ENCODE data around the gene AOPEP. TPM values are rescaled to one million over a fixed set of nuclear protein-coding genes. Genes with fewer than 3 reads are reported as not detected.
A peak's percentile ranks its signal among the peaks of the same experiment; 100 is the strongest.

AOPEP gene
- total RNA-seq, 4 donors from 2014 or later: 126 to 216 (median 136) TPM

DNA sequence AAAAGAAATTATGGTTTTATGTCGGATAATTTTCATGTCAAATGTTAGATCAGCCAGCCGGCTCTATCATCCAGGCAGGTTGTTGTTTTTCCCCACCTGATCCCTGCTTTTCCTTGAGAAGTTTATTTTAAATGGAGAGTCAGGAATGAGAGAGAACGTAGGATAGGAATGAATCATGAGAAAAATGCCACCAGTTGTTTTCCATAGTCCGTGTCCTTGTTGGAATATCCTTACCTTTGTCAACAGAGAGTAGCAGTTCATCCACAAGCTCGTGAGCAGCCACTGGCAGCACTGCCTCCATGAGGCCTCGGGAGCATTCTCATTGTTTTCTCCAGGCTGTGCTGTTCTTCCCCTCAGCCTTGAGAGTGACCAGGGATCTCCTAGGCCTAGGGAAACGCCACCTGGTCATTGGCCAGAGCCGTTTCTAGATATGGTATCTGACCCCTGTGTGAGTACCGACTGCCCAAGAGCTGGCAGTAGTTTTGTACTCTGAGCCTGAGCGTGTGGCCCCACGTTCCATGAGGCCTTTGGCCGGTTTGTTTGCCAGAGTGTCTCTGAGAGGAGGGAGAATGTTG, 297.7 kb downstream of the AOPEP start:
- no peaks in the 10 kb centered on the region for H3K27me3 ChIP-seq
- H3K36me3 ChIP-seq: peaks cover 4 to 5% of the 10 kb centered on the region in 2 donors
- no peak overlapping the region for H3K4me3 ChIP-seq (replicated peaks in 1 of 3)
- H3K27ac ChIP-seq: peak overlapping the region; percentile 76 to 85 (median 81)
- no peak for DNase-seq
- no peak for TF ChIP-seq POLR2A (IDR thresholded peaks at IDR 0.05)
- TF ChIP-seq, protein P1, sequence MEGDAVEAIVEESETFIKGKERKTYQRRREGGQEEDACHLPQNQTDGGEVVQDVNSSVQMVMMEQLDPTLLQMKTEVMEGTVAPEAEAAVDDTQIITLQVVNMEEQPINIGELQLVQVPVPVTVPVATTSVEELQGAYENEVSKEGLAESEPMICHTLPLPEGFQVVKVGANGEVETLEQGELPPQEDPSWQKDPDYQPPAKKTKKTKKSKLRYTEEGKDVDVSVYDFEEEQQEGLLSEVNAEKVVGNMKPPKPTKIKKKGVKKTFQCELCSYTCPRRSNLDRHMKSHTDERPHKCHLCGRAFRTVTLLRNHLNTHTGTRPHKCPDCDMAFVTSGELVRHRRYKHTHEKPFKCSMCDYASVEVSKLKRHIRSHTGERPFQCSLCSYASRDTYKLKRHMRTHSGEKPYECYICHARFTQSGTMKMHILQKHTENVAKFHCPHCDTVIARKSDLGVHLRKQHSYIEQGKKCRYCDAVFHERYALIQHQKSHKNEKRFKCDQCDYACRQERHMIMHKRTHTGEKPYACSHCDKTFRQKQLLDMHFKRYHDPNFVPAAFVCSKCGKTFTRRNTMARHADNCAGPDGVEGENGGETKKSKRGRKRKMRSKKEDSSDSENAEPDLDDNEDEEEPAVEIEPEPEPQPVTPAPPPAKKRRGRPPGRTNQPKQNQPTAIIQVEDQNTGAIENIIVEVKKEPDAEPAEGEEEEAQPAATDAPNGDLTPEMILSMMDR (IDR thresholded peaks at IDR 0.05): no peak
- H3K9me3 ChIP-seq: no peaks in the 10 kb centered on the region
- intact Hi-C loops (cut with DNase I): no loop called here
- WGBS, 2 donors: 59% methylated on average over 12 of the region's 12 CpGs
- peaks cover 45 to 86% of the 10 kb centered on the region in 2 donors for H3K4me1 ChIP-seq

DNA sequence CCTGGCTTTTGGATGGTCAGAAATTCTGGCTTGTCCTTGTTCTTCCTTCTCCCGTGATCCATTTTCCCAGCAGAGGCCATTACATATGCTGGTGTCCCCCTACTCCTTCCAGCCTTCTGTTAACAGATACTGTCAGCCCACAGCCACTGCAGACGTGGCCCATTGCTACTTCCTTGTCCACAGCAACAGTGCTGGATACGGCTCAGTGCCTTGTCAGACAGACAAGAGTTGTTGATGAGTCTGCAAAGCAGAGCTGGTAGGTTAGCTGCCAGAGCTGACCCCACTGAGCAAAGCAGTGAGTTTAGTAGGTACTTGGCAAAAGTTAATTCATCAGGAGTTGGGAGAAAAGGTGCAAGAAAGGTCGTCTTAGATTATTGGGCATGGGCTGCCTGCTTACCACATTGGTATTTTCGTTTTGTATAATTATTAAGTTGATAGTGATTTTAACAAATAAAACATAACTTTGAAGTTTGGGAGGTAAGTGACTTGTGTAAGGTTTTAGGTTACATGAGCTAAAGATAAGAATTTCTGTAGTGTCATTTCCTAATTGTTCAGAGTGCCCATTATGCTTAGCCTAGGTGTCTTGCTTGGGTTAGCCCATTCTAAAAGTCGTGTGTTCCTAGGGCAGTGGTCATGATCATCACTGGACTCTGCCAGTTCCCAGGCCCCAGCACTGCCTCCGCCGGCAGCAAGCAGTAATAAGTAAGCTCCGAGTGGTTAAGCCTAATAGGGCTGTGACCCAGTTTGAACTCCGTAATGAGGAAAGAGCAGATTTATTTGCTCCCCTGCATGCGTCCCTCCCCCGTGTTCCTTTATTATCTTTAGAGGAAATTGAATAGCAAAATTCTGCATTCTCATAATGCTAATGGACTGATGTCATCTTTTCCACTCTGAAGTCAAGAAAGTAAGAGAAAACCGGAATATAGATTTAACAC, 299.0 kb downstream of the AOPEP start:
- no peaks in the 10 kb centered on the region for H3K27me3 ChIP-seq
- H3K4me3 ChIP-seq (replicated peaks in 1 of 3): no peak overlapping the region
- H3K36me3 ChIP-seq: no peaks in the 10 kb centered on the region
- H3K27ac ChIP-seq: peak overlapping the region; percentile 76 to 85 (median 81)
- WGBS, 2 donors: 39 to 44% methylated on average over 13 of the region's 13 CpGs
- intact Hi-C loops (cut with DNase I): no loop called here
- peak; percentile 59 to 64 for DNase-seq
- TF ChIP-seq, protein P1 (IDR thresholded peaks at IDR 0.05): peak in 3 of 6 experiments; percentile 14 to 32 (median 29)
- TF ChIP-seq POLR2A (IDR thresholded peaks at IDR 0.05): peak in 1 of 2 donors; percentile 24
- H3K4me1 ChIP-seq: peaks cover 55 to 83% of the 10 kb centered on the region in 2 donors
- no peaks in the 10 kb centered on the region for H3K9me3 ChIP-seq

DNA sequence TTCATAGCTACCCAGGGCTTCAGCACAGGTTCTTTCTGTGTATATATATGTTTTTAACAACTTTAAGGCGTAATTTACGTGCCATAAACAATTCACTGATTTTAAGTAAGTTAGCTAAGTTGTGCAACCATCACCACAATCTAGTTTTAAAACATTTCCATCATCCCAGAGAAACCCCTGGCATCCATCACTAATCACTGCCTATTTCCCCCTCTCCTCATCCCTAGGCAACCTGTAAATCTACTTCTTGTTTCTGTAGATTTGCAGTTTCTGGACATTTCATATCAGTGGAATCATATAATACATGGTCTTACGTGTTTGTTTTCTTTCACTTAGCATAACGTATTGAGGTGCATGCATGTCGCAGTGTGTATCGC, 299.6 kb downstream of the AOPEP start:
- Histone ChIP-seq H3K36me3 (no peaks in the 10 kb centered on the region), H3K9me3 (no peaks in the 10 kb centered on the region), H3K27me3 (no peaks in the 10 kb centered on the region), H3K4me3 (replicated peaks in 1 of 3) (no peak overlapping the region), H3K27ac (peak overlapping the region; percentile 76 to 85 (median 81)), H3K4me1 (peaks cover 55 to 86% of the 10 kb centered on the region in 2 donors)
- TF ChIP-seq, protein P1 (IDR thresholded peaks at IDR 0.05): no peak
- no peak for TF ChIP-seq POLR2A (IDR thresholded peaks at IDR 0.05)
- 95% methylated on average over 6 of the region's 6 CpGs for WGBS, 2 donors
- intact Hi-C loops (cut with DNase I): no loop called here
- no peak for DNase-seq

DNA sequence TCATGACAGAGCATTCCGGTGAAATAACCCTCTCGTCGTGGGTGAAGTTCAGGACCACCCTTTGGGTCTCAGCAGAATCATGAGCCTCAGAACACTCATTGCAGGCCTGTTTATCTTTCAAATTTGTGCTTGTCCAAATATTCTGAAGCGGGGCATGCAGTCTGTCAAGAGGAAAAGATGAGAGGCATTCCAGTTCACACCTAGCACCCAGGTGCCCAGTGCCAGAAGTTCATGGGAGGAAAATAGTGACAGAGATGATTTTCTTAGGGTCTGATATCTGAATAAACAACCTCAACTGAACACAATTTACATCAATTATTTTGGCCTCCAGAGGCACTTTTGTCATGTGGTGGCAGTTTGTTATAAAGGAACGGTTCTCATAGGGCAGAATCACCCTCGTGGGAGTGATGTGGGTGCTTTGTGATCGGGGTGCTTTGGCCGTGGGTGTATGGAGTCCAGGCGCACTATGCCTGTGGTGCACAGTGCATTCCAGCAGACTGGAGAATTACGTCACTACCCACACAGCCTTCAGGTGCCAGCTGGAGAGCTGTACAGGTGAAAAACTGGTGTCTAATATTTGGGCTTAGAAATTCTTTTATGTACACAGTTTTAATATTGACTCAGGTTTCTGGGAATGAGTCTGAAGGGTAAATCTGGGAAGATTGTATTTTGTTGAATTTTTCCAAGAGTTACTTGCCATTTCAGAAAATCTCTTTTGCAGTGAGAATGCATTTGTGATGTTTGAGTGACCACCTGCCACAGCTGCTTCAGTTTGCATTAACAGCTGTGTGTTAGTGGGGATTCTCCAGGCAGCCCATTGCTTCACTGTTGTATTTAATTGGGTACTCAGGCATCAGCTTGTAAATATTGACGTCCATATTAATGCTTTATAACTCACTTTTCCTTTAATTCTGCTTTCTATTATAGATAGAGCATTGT, 301.7 kb downstream of the AOPEP start:
- 55 to 60% methylated on average over 11 of the region's 11 CpGs for WGBS, 2 donors
- peak; percentile 44 to 54 for DNase-seq
- Histone ChIP-seq H3K4me1 (peaks cover 71 to 92% of the 10 kb centered on the region in 2 donors), H3K27ac (peak overlapping the region; percentile 51 to 85 (median 61)), H3K4me3 (replicated peaks in 1 of 3) (no peak overlapping the region), H3K27me3 (no peaks in the 10 kb centered on the region), H3K36me3 (no peaks in the 10 kb centered on the region), H3K9me3 (no peaks in the 10 kb centered on the region)
- TF ChIP-seq, protein P1 (IDR thresholded peaks at IDR 0.05): no peak
- TF ChIP-seq POLR2A (IDR thresholded peaks at IDR 0.05): no peak
- intact Hi-C loops (cut with DNase I): no loop called here

Measured in thyroid gland (tissue), 4 donors.